Subcutaneous abdominal adipose tissue (tissue), 5 donors: ENCODE measurements around the gene SPRR2B.
"Not testable (repeated sequence)": the region's sequence is repeated elsewhere in the genome, so short reads cannot be mapped to it uniquely, and the experiment has no call there.

Experiments
- H3K27ac ChIP-seq: one replicate; pipeline ENCODE4 v1.7.0; 2013; ENCODE audit warnings: low read depth, mild to moderate bottlenecking, inconsistent platforms, low read length, moderate library complexity
- H3K27me3 ChIP-seq, 5 donors: one replicate each; pipeline ENCODE4 v1.7.0; 2013; ENCODE audit warnings: low read length in 5 of 5, inconsistent platforms in 1 of 5; ENCODE audit not compliant: control insufficient read depth in 5 of 5, insufficient read depth in 4 of 5
- H3K36me3 ChIP-seq, 5 donors: one replicate each; pipeline ENCODE4 v1.7.0; 2013; ENCODE audit warnings: low read length in 5 of 5; ENCODE audit not compliant: control insufficient read depth in 5 of 5, insufficient read depth in 5 of 5
- H3K4me1 ChIP-seq, 5 donors: one replicate each; pipeline ENCODE4 v1.7.0; 2013; ENCODE audit warnings: low read length in 5 of 5, mild to moderate bottlenecking in 3 of 5, moderate library complexity in 1 of 5; ENCODE audit not compliant: control insufficient read depth in 5 of 5, insufficient read depth in 5 of 5
- H3K4me3 ChIP-seq, 5 donors: one replicate each; pipeline ENCODE4 v1.7.0; 2013; ENCODE audit warnings: low read length in 5 of 5, low read depth in 1 of 5
- H3K9ac ChIP-seq, 5 donors: one replicate each; pipeline ENCODE4 v1.7.0; 2013; ENCODE audit warnings: low read length in 5 of 5, mild to moderate bottlenecking in 4 of 5, moderate library complexity in 3 of 5
- H3K9me3 ChIP-seq, 5 donors: one replicate each; pipeline ENCODE4 v1.7.0; 2013; ENCODE audit warnings: low read length in 5 of 5; ENCODE audit not compliant: control insufficient read depth in 5 of 5
- donor health status: healthy.
- donor health status: healthy.
- donor health status: healthy.
- donor health status: healthy.
- donor health status: healthy.

Gene SPRR2B

DNA sequence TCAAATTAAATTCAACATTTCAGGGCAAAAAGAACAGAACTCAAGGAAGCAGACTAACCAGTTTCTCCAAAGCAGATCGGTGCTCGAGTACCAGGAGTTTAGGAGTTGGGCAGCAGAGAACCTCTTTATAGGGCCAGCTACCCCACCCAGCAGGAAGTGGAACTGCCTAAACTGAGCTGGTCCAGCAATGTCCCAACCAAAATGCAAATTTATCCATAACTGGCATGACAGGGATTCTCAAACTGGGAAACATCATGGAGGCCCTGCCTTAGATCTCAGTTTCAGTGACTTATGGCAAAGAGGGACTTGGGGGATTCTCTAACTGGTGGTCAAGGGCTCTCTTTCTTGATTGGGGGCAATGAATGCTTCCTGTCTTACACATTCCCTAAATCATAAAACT lies at the start of gene SPRR2B:
TSS of gene SPRR2B (minus strand) at position 101 of the 400 bp plus-strand sequence. CDS start 772 bp downstream, outside the sequence.
- no peak within 1 kb of the TSS for H3K27ac ChIP-seq
- H3K36me3 ChIP-seq: no peaks in the 10 kb centered on the region
- H3K27me3 ChIP-seq: no peaks in the 10 kb centered on the region
- no peaks in the 10 kb centered on the region for H3K9me3 ChIP-seq
- H3K9ac ChIP-seq: no peak within 1 kb of the TSS
- H3K4me1 ChIP-seq: no peaks in the 10 kb centered on the region
- no peak within 1 kb of the TSS for H3K4me3 ChIP-seq

DNA sequence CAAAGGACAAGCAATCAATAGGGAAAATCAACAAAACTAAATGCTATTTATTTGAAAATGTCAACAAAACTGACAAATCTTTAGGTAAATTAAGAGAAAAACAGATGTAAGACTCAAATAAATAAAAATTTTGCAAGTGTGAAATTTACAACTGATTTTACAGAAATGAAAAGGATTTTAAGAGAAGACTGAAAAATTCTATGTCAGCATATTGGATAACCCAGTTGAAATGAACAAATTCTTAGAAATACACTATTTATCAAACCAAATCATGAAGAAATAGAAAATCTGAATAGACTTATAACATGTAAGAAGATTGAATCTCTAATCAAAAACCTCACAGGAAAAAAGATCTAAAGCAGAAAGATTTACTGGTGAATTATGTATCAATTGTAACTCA lies 49.5 kb upstream of the SPRR2B start:
- Histone ChIP-seq H3K27me3 (no peaks in the 10 kb centered on the region), H3K4me1 (peaks cover 0 to 4% (median 0%) of the 10 kb centered on the region in 5 donors), H3K4me3 (no peak overlapping the region), H3K9me3 (peaks cover 0 to 8% (median 4%) of the 10 kb centered on the region in 5 donors), H3K9ac (no peak overlapping the region), H3K36me3 (no peaks in the 10 kb centered on the region), H3K27ac (no peak overlapping the region)

DNA sequence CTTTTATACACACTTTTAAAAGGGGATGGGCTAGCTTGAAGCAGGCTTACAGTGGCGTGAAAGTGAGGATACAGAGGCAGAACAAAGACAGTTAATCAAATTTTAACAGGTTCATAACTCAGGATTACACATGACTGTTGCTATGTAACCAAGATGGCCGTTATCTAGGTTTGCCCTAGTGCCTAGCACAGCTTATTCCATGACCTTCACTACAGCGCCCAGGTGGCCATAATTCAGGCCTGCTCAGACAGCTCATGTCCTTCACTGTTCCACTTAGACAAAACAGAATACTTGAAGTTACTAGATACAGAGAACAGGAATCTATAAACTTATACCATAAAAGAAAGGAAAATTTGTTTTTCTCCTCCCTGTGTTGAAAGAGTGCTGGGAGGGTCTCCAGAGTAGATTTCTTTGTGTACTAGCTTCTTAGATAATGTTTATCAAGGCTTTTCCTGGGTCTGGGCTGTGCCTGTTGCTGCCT lies 48.1 kb upstream of the SPRR2B start:
- no peak overlapping the region for H3K9ac ChIP-seq
- peaks cover 0 to 4% (median 0%) of the 10 kb centered on the region in 5 donors for H3K4me1 ChIP-seq
- H3K27me3 ChIP-seq: no peaks in the 10 kb centered on the region
- no peak overlapping the region for H3K4me3 ChIP-seq
- peaks cover 0 to 5% (median under 1%) of the 10 kb centered on the region in 5 donors for H3K9me3 ChIP-seq
- H3K36me3 ChIP-seq: no peaks in the 10 kb centered on the region
- H3K27ac ChIP-seq: no peak overlapping the region

DNA sequence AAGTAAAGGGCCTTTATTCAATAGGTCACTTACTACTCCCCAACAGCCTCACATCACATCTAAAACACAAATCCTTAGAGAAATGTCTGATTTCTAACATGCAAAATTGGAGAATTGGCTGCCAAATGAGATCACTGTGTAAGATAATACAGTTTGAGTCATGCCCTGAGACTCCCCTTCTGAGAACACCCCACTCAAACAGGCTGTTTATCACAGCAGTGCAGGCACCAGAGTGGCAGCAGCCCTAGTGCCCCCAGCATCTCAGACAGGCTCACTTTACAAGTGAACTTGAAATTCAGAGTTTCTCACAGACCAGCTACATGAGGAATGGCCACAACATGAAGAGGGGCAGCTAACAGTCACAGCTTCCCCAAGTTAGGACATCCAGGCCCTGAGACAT lies 43.9 kb upstream of the SPRR2B start:
- not testable (repeated sequence) for H3K4me1 ChIP-seq, H3K27me3 ChIP-seq, H3K9ac ChIP-seq, H3K9me3 ChIP-seq, H3K4me3 ChIP-seq, H3K36me3 ChIP-seq, H3K27ac ChIP-seq

DNA sequence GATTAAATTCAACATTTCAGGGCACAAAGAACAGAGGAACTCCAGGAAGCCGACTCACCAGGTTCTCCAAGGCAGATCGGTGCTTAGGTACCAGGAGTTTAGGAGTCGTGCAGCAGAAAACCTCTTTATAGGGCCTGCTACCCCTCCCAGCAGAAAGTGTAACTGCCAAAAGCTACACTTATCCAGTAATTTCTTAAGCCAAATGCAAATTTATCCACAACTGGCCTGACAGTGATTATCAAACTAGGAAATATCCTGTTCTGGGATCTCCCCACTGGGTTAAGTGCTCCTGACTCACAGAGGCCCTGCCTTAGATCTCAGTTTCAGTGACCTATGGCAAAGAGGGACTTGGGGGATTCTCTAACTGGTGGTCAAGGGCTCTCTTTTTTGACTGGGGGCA lies 42.0 kb upstream of the SPRR2B start, which contains the start of gene SPRR2F:
TSS of gene SPRR2F (minus strand) at position 101 of the 400 bp plus-strand sequence. CDS start 783 bp downstream, outside the sequence.
- Histone ChIP-seq H3K27ac (no peak within 1 kb of the TSS), H3K9me3 (no peaks in the 10 kb centered on the region), H3K27me3 (no peaks in the 10 kb centered on the region), H3K36me3 (no peaks in the 10 kb centered on the region), H3K4me1 (no peaks in the 10 kb centered on the region), H3K9ac (no peak within 1 kb of the TSS), H3K4me3 (no peak within 1 kb of the TSS)

DNA sequence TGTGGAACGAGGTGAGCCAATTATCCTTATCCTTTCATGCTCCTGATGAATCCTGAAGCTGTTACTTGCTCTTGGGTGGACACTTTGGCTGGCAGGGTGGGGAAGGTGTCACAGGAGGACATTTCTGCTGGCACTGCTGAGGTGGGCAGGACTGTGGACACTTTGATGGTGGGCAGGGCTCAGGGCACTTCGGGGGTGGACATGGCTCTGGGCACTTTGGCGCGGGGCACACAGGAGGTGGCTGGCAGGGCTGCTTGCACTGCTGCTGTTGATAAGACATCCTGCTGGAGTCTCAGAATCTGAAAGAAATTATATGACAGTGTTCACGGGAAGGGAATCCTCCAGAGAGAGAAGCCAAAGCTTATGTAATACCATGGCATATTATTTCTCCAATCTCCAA lies 41.0 kb upstream of the SPRR2B start:
- not testable (repeated sequence) for H3K27ac ChIP-seq, H3K36me3 ChIP-seq, H3K4me1 ChIP-seq, H3K4me3 ChIP-seq, H3K9me3 ChIP-seq, H3K9ac ChIP-seq, H3K27me3 ChIP-seq

DNA sequence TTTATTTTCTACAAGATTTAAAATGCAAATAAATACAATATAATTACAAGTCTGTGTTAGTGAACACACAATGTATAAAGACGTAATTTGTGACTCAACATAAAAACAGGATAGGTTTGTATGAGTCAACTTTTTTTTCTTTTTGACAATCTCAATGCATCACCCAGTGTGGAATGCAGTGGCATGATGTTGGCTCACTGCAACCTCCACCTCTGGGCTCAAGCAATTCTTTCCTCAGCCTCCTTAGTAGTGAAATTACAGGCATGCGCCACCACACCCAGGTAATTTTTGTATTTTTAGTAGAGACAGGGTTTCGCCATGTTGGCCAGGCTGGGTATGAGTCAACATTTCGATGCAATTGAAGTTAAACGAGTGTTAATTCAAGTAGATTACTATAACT lies 28.8 kb upstream of the SPRR2B start:
- no peaks in the 10 kb centered on the region for H3K36me3 ChIP-seq
- no peak overlapping the region for H3K27ac ChIP-seq
- no peak overlapping the region for H3K9ac ChIP-seq
- peaks cover 0 to 2% (median 0%) of the 10 kb centered on the region in 5 donors for H3K27me3 ChIP-seq
- no peak overlapping the region for H3K4me3 ChIP-seq
- H3K9me3 ChIP-seq: peaks cover 0 to 5% (median 0%) of the 10 kb centered on the region in 5 donors
- H3K4me1 ChIP-seq: no peaks in the 10 kb centered on the region

DNA sequence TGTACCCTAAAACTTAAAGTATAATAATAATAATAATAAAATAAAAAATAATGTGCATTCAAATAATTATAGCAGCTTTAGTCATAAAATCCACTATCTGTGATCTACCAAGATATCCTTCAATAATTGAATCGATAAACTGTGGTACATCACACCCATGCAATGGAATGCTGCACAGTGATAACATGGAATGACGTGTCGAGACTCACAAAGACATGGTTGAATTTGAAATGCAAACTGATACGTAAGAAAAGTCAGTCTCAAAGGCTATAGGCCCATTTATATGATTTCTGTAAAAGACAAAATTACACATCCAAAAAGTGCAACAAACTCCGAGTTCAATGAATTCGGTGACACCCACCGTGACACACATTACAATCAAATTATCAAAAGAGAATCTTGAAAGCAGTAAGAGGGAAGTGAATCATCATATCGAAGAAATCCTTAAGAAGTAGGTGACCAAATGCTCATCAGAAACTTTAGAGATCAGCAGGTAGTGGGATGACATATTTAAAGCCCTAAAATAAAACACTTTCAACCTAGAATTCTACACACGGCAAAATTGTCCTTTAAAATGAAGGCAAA lies 28.1 kb upstream of the SPRR2B start:
- H3K4me1 ChIP-seq: no peaks in the 10 kb centered on the region
- peaks cover 0 to 2% (median 0%) of the 10 kb centered on the region in 5 donors for H3K27me3 ChIP-seq
- H3K4me3 ChIP-seq: no peak overlapping the region
- no peak overlapping the region for H3K9ac ChIP-seq
- H3K36me3 ChIP-seq: no peaks in the 10 kb centered on the region
- no peak overlapping the region for H3K27ac ChIP-seq
- peaks cover 0 to 5% (median 0%) of the 10 kb centered on the region in 5 donors for H3K9me3 ChIP-seq

DNA sequence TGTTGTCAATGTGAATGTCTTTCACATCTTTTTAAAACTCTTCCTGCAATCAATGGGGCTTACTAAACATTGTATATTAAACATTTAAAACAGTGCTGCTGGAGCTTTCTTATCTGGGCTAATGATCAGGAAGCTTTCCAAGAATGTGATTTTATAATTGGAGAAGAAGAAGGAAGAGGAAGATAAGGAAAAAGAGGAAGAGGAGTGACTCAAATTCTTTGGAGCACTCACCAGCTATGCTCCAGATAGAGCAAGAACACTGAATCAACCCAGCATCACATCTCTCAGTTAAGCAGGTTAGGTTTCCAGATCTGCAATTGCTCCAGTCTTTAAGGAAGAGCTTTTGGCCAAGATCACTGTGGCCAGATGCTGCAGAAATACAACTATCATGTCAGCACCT lies 24.4 kb upstream of the SPRR2B start:
- Histone ChIP-seq H3K4me1 (no peaks in the 10 kb centered on the region), H3K4me3 (no peak overlapping the region), H3K27me3 (peaks cover 0 to 2% (median 0%) of the 10 kb centered on the region in 5 donors), H3K9ac (no peak overlapping the region), H3K9me3 (no peaks in the 10 kb centered on the region), H3K27ac (no peak overlapping the region), H3K36me3 (no peaks in the 10 kb centered on the region)

DNA sequence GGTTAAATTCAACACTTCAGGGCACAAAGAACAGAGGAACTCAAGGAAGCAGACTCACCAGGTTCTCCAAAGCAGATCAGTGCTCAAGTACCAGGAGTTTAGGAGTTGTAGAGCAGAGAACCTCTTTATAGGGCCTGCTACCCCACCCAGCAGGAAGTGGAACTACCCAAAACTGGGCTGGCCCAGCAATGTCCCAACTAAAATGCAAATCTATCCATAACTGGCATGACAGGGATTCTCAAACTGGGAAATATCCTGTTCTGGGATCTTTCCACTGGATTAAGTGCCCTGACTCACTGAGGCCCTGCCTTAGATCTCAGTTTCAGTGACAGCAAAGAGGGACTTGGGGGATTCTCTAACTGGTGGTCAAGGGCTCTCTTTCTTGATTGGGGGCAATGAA lies 23.0 kb upstream of the SPRR2B start, which contains the start of gene SPRR2E:
TSS of gene SPRR2E (minus strand) at position 101 of the 400 bp plus-strand sequence. CDS start 775 bp downstream, outside the sequence.
- no peak within 1 kb of the TSS for H3K27ac ChIP-seq
- H3K4me3 ChIP-seq: no peak within 1 kb of the TSS
- no peaks in the 10 kb centered on the region for H3K4me1 ChIP-seq
- no peaks in the 10 kb centered on the region for H3K9me3 ChIP-seq
- H3K36me3 ChIP-seq: no peaks in the 10 kb centered on the region
- peaks cover 0 to 2% (median 0%) of the 10 kb centered on the region in 5 donors for H3K27me3 ChIP-seq
- no peak within 1 kb of the TSS for H3K9ac ChIP-seq
